Tibial nerve (tissue), 4 donors: Measurements from ENCODE around the gene FAM118A. TPM values are rescaled to one million over a fixed set of nuclear protein-coding genes. Genes with fewer than 3 reads are reported as not detected.

ENCODE experiments used
- DNase-seq, 2 donors: peaks; one replicate each; pipeline ENCODE4 v3.0.0-alpha.2; 2019; ENCODE audit warnings: low spot score in 2 of 2
- H3K27ac ChIP-seq, 4 donors: fragments of 200-600 bp; sonication (generic) in 3 of 4; one replicate each; pipeline ENCODE4 v1.5.1; 2017 to 2019; ENCODE audit warnings: mild to moderate bottlenecking in 1 of 4
- H3K27me3 ChIP-seq, 2 donors: fragments of 200-600 bp; sonication (generic) in 1 of 2; one replicate each; pipeline versions ENCODE4 v1.5.1 to v1.6.0; 2017 to 2019
- H3K36me3 ChIP-seq, 3 donors: fragments of 200-600 bp; sonication (generic); one replicate each; pipeline ENCODE4 v1.5.1; 2018 to 2019
- H3K4me1 ChIP-seq, 4 donors: fragments of 200-600 bp; sonication (generic) in 3 of 4; one replicate each; pipeline ENCODE4 v1.5.1; 2017 to 2019
- H3K4me3 ChIP-seq, 4 donors: fragments of 200-600 bp; sonication (generic) in 3 of 4; one replicate each; pipeline ENCODE4 v1.5.1; 2017 to 2019; ENCODE audit warnings: mild to moderate bottlenecking in 1 of 4, moderate library complexity in 1 of 4
- H3K9me3 ChIP-seq, 4 donors: fragments of 200-600 bp; sonication (generic) in 3 of 4; one replicate each; pipeline ENCODE4 v1.5.1; 2017 to 2019
- CTCF ChIP-seq, 5 experiments: fragments of 200-600 bp in 3 of 5; fragments of 450-650 bp in 2 of 5; sonication (generic) in 3 of 5; IDR thresholded peaks; one replicate each; pipeline ENCODE4 v1.5.1; 2016 to 2019; ENCODE audit warnings: antibody characterized with exemption in 5 of 5, mild to moderate bottlenecking in 3 of 5, moderate library complexity in 2 of 5
- EP300 ChIP-seq, 2 donors: sonication (generic); formaldehyde crosslinking; IDR thresholded peaks; one replicate each; pipeline ENCODE4 v1.6.1; 2017; ENCODE audit warnings: antibody characterized with exemption in 2 of 2, mild to moderate bottlenecking in 1 of 2
- POLR2A ChIP-seq, 2 donors: fragments of 450-650 bp; IDR thresholded peaks; one replicate each; pipeline ENCODE4 v1.6.1; 2017; ENCODE audit warnings: antibody characterized with exemption in 2 of 2, mild to moderate bottlenecking in 2 of 2, moderate library complexity in 2 of 2
- WGBS, 2 donors: methylation state at CpG; one replicate each; pipeline ENCODE4 v1.1.5; 2018; 5-methylcytosine and 5-hydroxymethylcytosine counted together
- total RNA-seq, 4 donors: library from RNA; depleted of rRNA; stranded (reverse); fragments of >200 nt; gene quantifications; one replicate each; pipeline ENCODE4 v1.1.0, GENCODE V29; 2016

The FAM118A gene
- total RNA-seq, 4 donors from 2014 or later = 16.8 to 171 (median 83.2) TPM

- TF ChIP-seq CTCF (IDR thresholded peaks at IDR 0.05) = no peak
- TF ChIP-seq EP300 (IDR thresholded peaks at IDR 0.05) = no peak
- no peak for TF ChIP-seq POLR2A (IDR thresholded peaks at IDR 0.05)
- Histone ChIP-seq H3K9me3 (no peaks in the 10 kb centered on the region), H3K36me3 (peaks cover 3 to 87% (median 9%) of the 10 kb centered on the region in 3 donors), H3K4me3 (no peak overlapping the region), H3K4me1 (peaks cover 0 to 10% (median 0%) of the 10 kb centered on the region in 4 donors), H3K27ac (no peak overlapping the region), H3K27me3 (no peaks in the 10 kb centered on the region)
- DNase-seq = no peak
- WGBS, 2 donors = 53 to 59% methylated on average over 10 of the region's 12 CpGs
Observed at GRCh38 chr22:45329530-45329936, 19.8 kb downstream of the FAM118A start.

DNA sequence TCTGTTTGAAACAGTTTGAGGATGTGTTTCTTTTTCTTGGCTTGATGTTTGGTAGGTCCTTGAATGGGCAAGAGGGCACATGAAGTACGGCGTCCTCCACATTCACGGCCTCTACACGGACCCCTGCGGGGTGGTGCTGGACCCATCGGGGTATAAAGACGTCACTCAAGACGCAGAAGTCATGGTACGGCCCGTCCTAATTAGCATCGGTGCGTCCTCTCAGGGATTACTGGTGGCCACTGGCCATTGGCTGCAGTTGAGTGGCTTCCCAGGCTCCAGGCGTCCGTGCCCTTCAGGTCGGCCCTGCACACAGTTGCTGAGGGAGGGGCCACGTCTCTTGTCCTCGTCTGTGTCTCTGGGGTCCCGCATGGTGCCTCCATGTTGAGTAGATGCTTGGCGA lies 20.8 kb downstream of the FAM118A start:
- no peak for TF ChIP-seq EP300 (IDR thresholded peaks at IDR 0.05)
- no peak for TF ChIP-seq POLR2A (IDR thresholded peaks at IDR 0.05)
- TF ChIP-seq CTCF (IDR thresholded peaks at IDR 0.05) = no peak
- H3K4me1 ChIP-seq = peaks cover 0 to 10% (median 0%) of the 10 kb centered on the region in 4 donors
- peaks cover 3 to 89% (median 8%) of the 10 kb centered on the region in 3 donors for H3K36me3 ChIP-seq
- H3K27me3 ChIP-seq = no peaks in the 10 kb centered on the region
- WGBS, 2 donors = 94 to 96% methylated on average over 17 to 19 of the region's 19 CpGs
- H3K9me3 ChIP-seq = no peaks in the 10 kb centered on the region
- H3K4me3 ChIP-seq = no peak overlapping the region
- H3K27ac ChIP-seq = no peak overlapping the region
- no peak for DNase-seq

GRCh38 chr22:45331486-45331885 lies 21.8 kb downstream of the FAM118A start:
- H3K36me3 ChIP-seq = peaks cover 0 to 91% (median 3%) of the 10 kb centered on the region in 3 donors
- H3K27me3 ChIP-seq = no peaks in the 10 kb centered on the region
- H3K27ac ChIP-seq = no peak overlapping the region
- H3K4me3 ChIP-seq = no peak overlapping the region
- TF ChIP-seq CTCF (IDR thresholded peaks at IDR 0.05) (no peak), EP300 (IDR thresholded peaks at IDR 0.05) (no peak), POLR2A (IDR thresholded peaks at IDR 0.05) (no peak)
- no peak for DNase-seq
- WGBS, 2 donors = 89 to 94% methylated on average over 9 of the region's 9 CpGs
- no peaks in the 10 kb centered on the region for H3K9me3 ChIP-seq
- H3K4me1 ChIP-seq = peaks cover 0 to 15% (median under 1%) of the 10 kb centered on the region in 4 donors

DNA sequence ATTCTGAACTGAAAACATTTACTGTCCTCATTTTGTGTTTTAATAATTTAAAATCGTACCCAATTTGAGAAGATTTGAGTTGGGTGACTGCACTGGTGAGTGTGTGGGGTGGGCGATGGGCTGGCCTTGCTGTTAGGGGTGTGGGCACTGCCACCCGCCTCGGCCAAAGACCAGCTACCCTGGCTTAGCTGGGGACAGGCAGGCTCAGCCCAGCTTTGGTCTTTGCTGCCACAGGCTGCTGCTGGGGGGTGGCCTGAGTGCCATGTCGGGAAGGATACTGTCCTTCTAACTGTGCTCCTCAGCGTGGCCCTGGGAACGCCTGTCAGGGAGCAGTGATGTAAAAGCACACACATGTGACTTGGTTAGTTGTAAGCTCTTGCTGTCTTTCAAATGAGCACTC lies 22.3 kb downstream of the FAM118A start:
- no peaks in the 10 kb centered on the region for H3K27me3 ChIP-seq

DNA sequence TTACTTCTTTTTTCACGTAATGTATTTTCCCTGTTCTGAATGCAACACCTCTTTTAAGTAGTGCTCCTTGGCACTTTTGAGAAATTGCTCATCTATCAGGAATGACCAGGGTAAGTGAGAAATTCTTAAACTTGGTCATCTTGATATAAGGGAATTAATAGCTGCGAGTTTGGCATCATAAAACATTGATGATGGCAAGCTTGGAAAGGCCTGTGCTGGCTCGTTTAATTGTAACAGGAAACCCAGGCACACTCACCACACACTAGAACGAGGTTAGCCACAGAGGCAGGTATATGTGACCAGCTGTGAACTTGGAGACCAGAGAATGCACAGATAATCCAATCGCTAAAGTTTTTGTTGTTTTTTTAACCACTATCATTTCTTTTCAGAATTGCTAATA lies 24.3 kb downstream of the FAM118A start:
- peaks cover 0 to 24% (median 3%) of the 10 kb centered on the region in 4 donors for H3K4me1 ChIP-seq
- DNase-seq = no peak
- no peak for TF ChIP-seq EP300 (IDR thresholded peaks at IDR 0.05)
- TF ChIP-seq POLR2A (IDR thresholded peaks at IDR 0.05) = no peak
- TF ChIP-seq CTCF (IDR thresholded peaks at IDR 0.05) = no peak
- no peaks in the 10 kb centered on the region for H3K9me3 ChIP-seq
- no peak overlapping the region for H3K27ac ChIP-seq
- 61 to 70% methylated on average over 5 of the region's 5 CpGs for WGBS, 2 donors
- peaks cover 0 to 94% (median 0%) of the 10 kb centered on the region in 3 donors for H3K36me3 ChIP-seq
- no peaks in the 10 kb centered on the region for H3K27me3 ChIP-seq
- no peak overlapping the region for H3K4me3 ChIP-seq

More for the DNA sequence above, 22.3 kb downstream of the FAM118A start:
- TF ChIP-seq EP300 (IDR thresholded peaks at IDR 0.05) (no peak), POLR2A (IDR thresholded peaks at IDR 0.05) (no peak), CTCF (IDR thresholded peaks at IDR 0.05) (no peak)
- Histone ChIP-seq H3K9me3 (no peaks in the 10 kb centered on the region), H3K4me1 (peaks cover 0 to 21% (median 3%) of the 10 kb centered on the region in 4 donors), H3K4me3 (no peak overlapping the region), H3K36me3 (peaks cover 0 to 93% (median 3%) of the 10 kb centered on the region in 3 donors), H3K27ac (no peak overlapping the region)
- WGBS, 2 donors = 92 to 95% methylated on average over 7 of the region's 7 CpGs
- DNase-seq = no peak
